HepG2 (cell line): ENCODE measurements around the gene KCNQ1OT1.

Experiments used
- KLF6 ChIP-seq: IDR thresholded peaks from 2 replicates; pipeline ENCODE4 v1.8.0; 2016; ENCODE audit warnings: missing biosample characterization, missing genetic modification reagents
- POLR2AphosphoS5 ChIP-seq: IDR thresholded peaks from 2 replicates; pipeline ENCODE4 v1.6.1; 2012; ENCODE audit warnings: low read depth, low read length
- RNF2 ChIP-seq: fragments of 450-650 bp; conservative IDR thresholded peaks from 2 replicates; pipeline ENCODE4 v1.6.1; 2016; ENCODE audit warnings: low read depth
- TAF15 ChIP-seq: fragments of 200-400 bp; formaldehyde crosslinking; IDR thresholded peaks from one replicate; pipeline ENCODE4 v1.6.1; 2018; ENCODE audit warnings: mild to moderate bottlenecking, low read depth, low read length; ENCODE audit not compliant: poor library complexity, severe bottlenecking
- ZNF546 ChIP-seq: sonication (generic); formaldehyde crosslinking; conservative IDR thresholded peaks from 2 replicates; pipeline ENCODE4 v1.8.1; 2023; ENCODE audit warnings: mild to moderate bottlenecking, missing genetic modification reagents
- ZSCAN20 ChIP-seq: sonication (generic); formaldehyde crosslinking; IDR thresholded peaks from 2 replicates; pipeline ENCODE4 v1.4.0; 2020; ENCODE audit warnings: missing genetic modification reagents, mild to moderate bottlenecking, borderline replicate concordance

GRCh38 chr11:2700415-2701211 lies 819 bp upstream of the KCNQ1OT1 start:
- no peak for TF ChIP-seq ZNF546 (CRISPR knock-in tag)
- no peak for TF ChIP-seq KLF6 (CRISPR knock-in tag)
- TF ChIP-seq POLR2AphosphoS5: no peak
- TF ChIP-seq TAF15: no peak
- no peak for TF ChIP-seq RNF2
- TF ChIP-seq ZSCAN20 (CRISPR knock-in tag): no peak
